NCI-H1105 treated with DMSO at 0.1 percent for 48 hours (cell line): ENCODE results near the gene TEX101.
"Not testable (repeated sequence)": the region's sequence is repeated elsewhere in the genome, so short reads cannot be mapped to it uniquely, and the experiment has no call there.

Experiments used
- DNase-seq: peaks from one replicate; lab custom pipeline; 2025; lab: John Stamatoyannopoulos, UW

Gene TEX101

GRCh38 chr19:43420954-43421353 is 6.3 kb downstream of the TEX101 start:
- DNase-seq = no peak

GRCh38 chr19:43422000-43422688 is 7.5 kb downstream of the TEX101 start:
- no peak for DNase-seq

GRCh38 chr19:43422689-43423066 is 8.0 kb downstream of the TEX101 start:
- no peak for DNase-seq

GRCh38 chr19:43423779-43424178 is 9.1 kb downstream of the TEX101 start:
- DNase-seq = no peak

- peak; percentile 82 for DNase-seq
Measured at GRCh38 chr19:43425567-43426392, 11.1 kb downstream of the TEX101 start.

GRCh38 chr19:43429395-43429794 is 14.7 kb downstream of the TEX101 start:
- DNase-seq = no peak

- DNase-seq = no peak
Measured at GRCh38 chr19:43430142-43430710, 15.5 kb downstream of the TEX101 start.

- no peak for DNase-seq
Measured at GRCh38 chr19:43430976-43431375, 16.3 kb downstream of the TEX101 start.

GRCh38 chr19:43433358-43433673 is 18.6 kb downstream of the TEX101 start:
- no peak for DNase-seq

GRCh38 chr19:43433689-43434088 is 19.0 kb downstream of the TEX101 start:
- DNase-seq = no peak

GRCh38 chr19:43435775-43436174 is 21.1 kb downstream of the TEX101 start:
- DNase-seq = no peak

GRCh38 chr19:43437284-43437683 is 22.6 kb downstream of the TEX101 start:
- DNase-seq = not testable (repeated sequence)

GRCh38 chr19:43437712-43438111 is 23.0 kb downstream of the TEX101 start:
- DNase-seq = no peak

- no peak for DNase-seq
Measured at GRCh38 chr19:43438291-43439031, 23.8 kb downstream of the TEX101 start.

- DNase-seq = no peak
Measured at GRCh38 chr19:43439032-43439708, 24.5 kb downstream of the TEX101 start.

GRCh38 chr19:43439709-43440063 is 25.0 kb downstream of the TEX101 start:
- DNase-seq = no peak

GRCh38 chr19:43441716-43442115 is 27.0 kb downstream of the TEX101 start:
- no peak for DNase-seq

GRCh38 chr19:43444091-43444490 is 29.4 kb downstream of the TEX101 start:
- DNase-seq = not testable (repeated sequence)

GRCh38 chr19:43444531-43445287 is 30.0 kb downstream of the TEX101 start:
- no peak for DNase-seq

GRCh38 chr19:43445426-43445825 is 30.7 kb downstream of the TEX101 start:
- no peak for DNase-seq

- DNase-seq = peak; percentile 69
Measured at GRCh38 chr19:43446746-43447489, 32.2 kb downstream of the TEX101 start.
